LNCaP clone FGC (cell line): ENCODE data around the gene PFN3.
"Not testable (repeated sequence)": the region's sequence is repeated elsewhere in the genome, so short reads cannot be mapped to it uniquely, and the experiment has no call there.

Experiments
- DNase-seq: peaks from one replicate; pipeline ENCODE4 v3.0.0-alpha.2; 2011; ENCODE audit warnings: low read depth
- H3K4me3 ChIP-seq: 2 replicates; pipeline ENCODE4 v1.5.1; 2011; ENCODE audit warnings: mild to moderate bottlenecking, low read depth, low read length, control low read depth
- CTCF ChIP-seq: IDR thresholded peaks from 2 replicates; pipeline ENCODE4 v1.5.1; 2012; ENCODE audit warnings: mild to moderate bottlenecking; ENCODE audit not compliant: control insufficient read depth, insufficient read depth; ENCODE audit errors: extremely low read depth

The PFN3 gene

GRCh38 chr5:177419046-177419445 lies 18.6 kb upstream of the PFN3 start:
- no peak for TF ChIP-seq CTCF
- H3K4me3 ChIP-seq = no peak overlapping the region
- no peak for DNase-seq

GRCh38 chr5:177417081-177417480 lies 16.6 kb upstream of the PFN3 start:
- DNase-seq, H3K4me3 ChIP-seq: not testable (repeated sequence)

- TF ChIP-seq CTCF = no peak
- H3K4me3 ChIP-seq = no peak overlapping the region
- DNase-seq = no peak
Observed at GRCh38 chr5:177414481-177414880, 14.0 kb upstream of the PFN3 start.

GRCh38 chr5:177412603-177413233 lies 12.3 kb upstream of the PFN3 start:
- TF ChIP-seq CTCF = no peak
- DNase-seq = no peak
- no peak overlapping the region for H3K4me3 ChIP-seq

- no peak for TF ChIP-seq CTCF
- H3K4me3 ChIP-seq = no peak overlapping the region
Observed at GRCh38 chr5:177410575-177410974, 10.1 kb upstream of the PFN3 start.

GRCh38 chr5:177409043-177409801 lies 8.8 kb upstream of the PFN3 start, which contains the start of gene F12:
TSS of gene F12 (minus strand) at chr5:177409564. CDS start at chr5:177409527, 37 bp downstream.
- no peak for DNase-seq
- no peak for TF ChIP-seq CTCF
- no peak within 1 kb of the TSS for H3K4me3 ChIP-seq

More at GRCh38 chr5:177410575-177410974, 10.1 kb upstream of the PFN3 start:
- no peak for DNase-seq

GRCh38 chr5:177405805-177406204 lies 5.3 kb upstream of the PFN3 start:
- no peak for TF ChIP-seq CTCF
- no peak overlapping the region for H3K4me3 ChIP-seq
- DNase-seq = no peak
